ENCODE measurements around the gene CERS3.

Gene CERS3

GRCh38 chr15:100565591-100565990 lies 36.8 kb upstream of the CERS3 start:
- Histone ChIP-seq H3K4me2 (no peak overlapping the region), H3K9ac (no peak overlapping the region), H3K27ac (no peak overlapping the region), H3K27me3 (ENCODE audit: insufficient read depth, low read depth) (no peaks in the 10 kb centered on the region), H3K4me3 (IDR thresholded peaks at IDR 0.05; ENCODE audit: insufficient read depth, low read depth, low read length) (no peak overlapping the region), H3K36me3 (ENCODE audit: insufficient read depth) (no peaks in the 10 kb centered on the region), H2AFZ (ENCODE audit: low read depth) (no peak overlapping the region), H4K20me1 (ENCODE audit: insufficient read depth) (no peaks in the 10 kb centered on the region), H3K79me2 (ENCODE audit: insufficient read depth, low read depth) (no peaks in the 10 kb centered on the region), H3K4me1 (ENCODE audit: low read depth, poor library complexity, severe bottlenecking) (no peaks in the 10 kb centered on the region)
- no peak for TF ChIP-seq CTCF (conservative IDR thresholded peaks at IDR 0.05; ENCODE audit: low read depth, low read length)

GRCh38 chr15:100560323-100560722 lies 31.6 kb upstream of the CERS3 start:
- Histone ChIP-seq H3K27me3 (ENCODE audit: insufficient read depth, low read depth) (no peaks in the 10 kb centered on the region), H3K27ac (no peak overlapping the region), H3K4me3 (IDR thresholded peaks at IDR 0.05; ENCODE audit: insufficient read depth, low read depth, low read length) (no peak overlapping the region), H2AFZ (ENCODE audit: low read depth) (no peak overlapping the region), H4K20me1 (ENCODE audit: insufficient read depth) (no peaks in the 10 kb centered on the region), H3K36me3 (ENCODE audit: insufficient read depth) (no peaks in the 10 kb centered on the region), H3K9ac (no peak overlapping the region), H3K4me1 (ENCODE audit: low read depth, poor library complexity, severe bottlenecking) (no peaks in the 10 kb centered on the region), H3K4me2 (no peak overlapping the region), H3K79me2 (ENCODE audit: insufficient read depth, low read depth) (no peaks in the 10 kb centered on the region)
- no peak for TF ChIP-seq CTCF (conservative IDR thresholded peaks at IDR 0.05; ENCODE audit: low read depth, low read length)

- H3K4me3 ChIP-seq (IDR thresholded peaks at IDR 0.05; ENCODE audit: insufficient read depth, low read depth, low read length): no peak overlapping the region
- no peaks in the 10 kb centered on the region for H3K4me1 ChIP-seq (ENCODE audit: low read depth, poor library complexity, severe bottlenecking)
- no peaks in the 10 kb centered on the region for H3K79me2 ChIP-seq (ENCODE audit: insufficient read depth, low read depth)
- H3K27me3 ChIP-seq (ENCODE audit: insufficient read depth, low read depth): no peaks in the 10 kb centered on the region
- no peak for TF ChIP-seq CTCF (conservative IDR thresholded peaks at IDR 0.05; ENCODE audit: low read depth, low read length)
- H2AFZ ChIP-seq (ENCODE audit: low read depth): no peak overlapping the region
- no peaks in the 10 kb centered on the region for H4K20me1 ChIP-seq (ENCODE audit: insufficient read depth)
- no peak overlapping the region for H3K9ac ChIP-seq
- H3K27ac ChIP-seq: no peak overlapping the region
- H3K4me2 ChIP-seq: no peak overlapping the region
- H3K36me3 ChIP-seq (ENCODE audit: insufficient read depth): no peaks in the 10 kb centered on the region
Observed at GRCh38 chr15:100559330-100559729, 30.6 kb upstream of the CERS3 start.

- Histone ChIP-seq H3K4me1 (ENCODE audit: low read depth, poor library complexity, severe bottlenecking) (no peaks in the 10 kb centered on the region), H3K36me3 (ENCODE audit: insufficient read depth) (no peaks in the 10 kb centered on the region)
- no peak for TF ChIP-seq CTCF (conservative IDR thresholded peaks at IDR 0.05; ENCODE audit: low read depth, low read length)
Observed at GRCh38 chr15:100558771-100559254, 30.1 kb upstream of the CERS3 start.

More at GRCh38 chr15:100558771-100559254, 30.1 kb upstream of the CERS3 start:
- Histone ChIP-seq H3K4me3 (IDR thresholded peaks at IDR 0.05; ENCODE audit: insufficient read depth, low read depth, low read length) (no peak overlapping the region), H3K9ac (no peak overlapping the region), H3K4me2 (no peak overlapping the region), H3K79me2 (ENCODE audit: insufficient read depth, low read depth) (no peaks in the 10 kb centered on the region), H2AFZ (ENCODE audit: low read depth) (no peak overlapping the region), H3K27ac (no peak overlapping the region), H3K27me3 (ENCODE audit: insufficient read depth, low read depth) (no peaks in the 10 kb centered on the region), H4K20me1 (ENCODE audit: insufficient read depth) (no peaks in the 10 kb centered on the region)

Measured in KMS-11 (cell line).